Psoas muscle (tissue), 8 donors: ENCODE results near the gene ABCA13. TPM values are rescaled to one million over a fixed set of nuclear protein-coding genes. Genes with fewer than 3 reads are reported as not detected.

ENCODE experiments used
- ATAC-seq, 4 donors: fragments of 200-7000 bp; cut with Tn5 transposase; one replicate each; pipeline ENCODE4 v1.9.1; 2020; ENCODE audit warnings: moderate library complexity in 3 of 4, mild to moderate bottlenecking in 2 of 4
- DNase-seq, 2 donors: peaks; one replicate each; pipeline ENCODE4 v3.0.0-alpha.2; 2020
- H3K27ac ChIP-seq: fragments of 200-600 bp; one replicate; pipeline ENCODE4 v1.8.0; 2022
- H3K27me3 ChIP-seq, 3 donors: fragments of 200-600 bp in 1 of 3; one replicate each; pipeline versions ENCODE4 v1.6.1 to v1.8.0; 2013 to 2022; ENCODE audit warnings: low read length in 2 of 3, mild to moderate bottlenecking in 2 of 3, moderate library complexity in 1 of 3; ENCODE audit not compliant: insufficient read depth in 3 of 3
- H3K36me3 ChIP-seq, 2 donors: fragments of 200-600 bp in 1 of 2; one replicate each; pipeline versions ENCODE4 v1.6.1 to v1.8.0; 2013 to 2022; ENCODE audit warnings: low read depth in 1 of 2, mild to moderate bottlenecking in 1 of 2, moderate library complexity in 1 of 2; ENCODE audit not compliant: insufficient read depth in 1 of 2
- H3K4me1 ChIP-seq: fragments of 200-600 bp; one replicate; pipeline ENCODE4 v1.8.0; 2022
- H3K4me3 ChIP-seq: fragments of 200-600 bp; one replicate; pipeline ENCODE4 v1.8.0; 2022; ENCODE audit warnings: mild to moderate bottlenecking
- H3K9me3 ChIP-seq: fragments of 200-600 bp; one replicate; pipeline ENCODE4 v1.8.0; 2022
- CTCF ChIP-seq: fragments of 200-600 bp; IDR thresholded peaks from one replicate; pipeline ENCODE4 v1.8.0; 2022; ENCODE audit warnings: antibody characterized with exemption
- WGBS, 3 donors: extraction: QIAGEN DNeasy Blood & Tissue Kit; methylation state at CpG; one replicate each; pipeline versions ENCODE4 v1.1.6 to v1.1.7; 2013; 5-methylcytosine and 5-hydroxymethylcytosine counted together
- intact Hi-C, 2 donors: fragments of 100-400 bp; cut with DNase I; formaldehyde crosslinking; loops; one replicate each; pipeline versions ENCODE4 v1.11.0 to v1.14.2; 2022
- polyA plus RNA-seq, 3 donors: library from polyadenylated mRNA; stranded (reverse); fragments of 200-250 nt; gene quantifications; one replicate each; pipeline ENCODE4 v1.2.3, GENCODE V29; 2013
- total RNA-seq, 4 donors: library from RNA; stranded (reverse); fragmentation: NEBNext Ultra II Directional in 2 of 4; extraction: Animal tissue kit (Norgen Biotek cat#: 25700) in 2 of 4; gene quantifications; one replicate each; pipeline versions ENCODE4 v1.2.1 to v1.2.4, GENCODE V29; 2021 to 2023
- donor health status: healthy with polysubstance abuse.
- donor health status: DM: no; HTN: no; CAD: no; lungs with moderate emphysema.
- donor health status: Bipolar disorder and iron deficiency.
- donor health status: healthy.
- donor health status: DM: yes; HTN: yes; CAD: no.
- donor health status: DM: no; HTN: no; CAD: no.
- donor health status: DM: no; HTN: no; CAD: no.
- donor health status: DM: yes; HTN: yes; CAD: no.

Gene ABCA13
- total and polyA plus RNA-seq, 7 donors = 0.06 to 0.12 (median 0.10) TPM; not detected in 4

- Histone ChIP-seq H3K27ac (no peak overlapping the region), H3K36me3 (no peaks in the 10 kb centered on the region), H3K4me3 (no peak overlapping the region), H3K9me3 (no peaks in the 10 kb centered on the region), H3K4me1 (no peaks in the 10 kb centered on the region), H3K27me3 (no peaks in the 10 kb centered on the region)
- intact Hi-C loops = no loop called here
- no peak for DNase-seq
- WGBS, 3 donors = 40 to 47% (median 43%) methylated on average over 6 of the region's 6 CpGs
- no peak for TF ChIP-seq CTCF
- ATAC-seq = no peak
These were observed 341.6 kb downstream of the ABCA13 start for GRCh38 chr7:48512892-48513291.

GRCh38 chr7:48515171-48515570 lies 343.9 kb downstream of the ABCA13 start:
- no peaks in the 10 kb centered on the region for H3K9me3 ChIP-seq
- ATAC-seq (no peak), DNase-seq (no peak)
- 72 to 78% (median 75%) methylated on average over 3 of the region's 3 CpGs for WGBS, 3 donors
- H3K4me3 ChIP-seq = no peak overlapping the region
- no peaks in the 10 kb centered on the region for H3K4me1 ChIP-seq
- H3K27me3 ChIP-seq = no peaks in the 10 kb centered on the region
- intact Hi-C loops = no loop called here
- TF ChIP-seq CTCF = no peak
- no peak overlapping the region for H3K27ac ChIP-seq
- no peaks in the 10 kb centered on the region for H3K36me3 ChIP-seq

- Histone ChIP-seq H3K4me3 (no peak overlapping the region), H3K27me3 (no peaks in the 10 kb centered on the region), H3K4me1 (no peaks in the 10 kb centered on the region), H3K9me3 (no peaks in the 10 kb centered on the region), H3K27ac (no peak overlapping the region), H3K36me3 (no peaks in the 10 kb centered on the region)
- 15 to 19% (median 17%) methylated on average over 2 of the region's 2 CpGs for WGBS, 3 donors
- TF ChIP-seq CTCF = no peak
- ATAC-seq (no peak), DNase-seq (no peak)
- intact Hi-C loops = no loop called here
These were observed 346.8 kb downstream of the ABCA13 start for GRCh38 chr7:48518092-48518491.

- intact Hi-C loops = no loop called here
- Histone ChIP-seq H3K4me3 (no peak overlapping the region), H3K9me3 (no peaks in the 10 kb centered on the region), H3K27me3 (no peaks in the 10 kb centered on the region), H3K27ac (no peak overlapping the region), H3K36me3 (no peaks in the 10 kb centered on the region), H3K4me1 (no peaks in the 10 kb centered on the region)
- DNase-seq (no peak), ATAC-seq (no peak)
- no peak for TF ChIP-seq CTCF
These were observed 351.4 kb downstream of the ABCA13 start for GRCh38 chr7:48522692-48523091.
